Medulla oblongata (tissue), 1 donor: ENCODE data around the gene ENG.
"Not testable (repeated sequence)": the region's sequence is repeated elsewhere in the genome, so short reads cannot be mapped to it uniquely, and the experiment has no call there.

ENCODE experiments used
- DNase-seq: peaks from one replicate; pipeline ENCODE4 v3.0.0-alpha.2; 2015; ENCODE audit errors: extremely low spot score

Gene ENG

GRCh38 chr9:127854184-127854806 lies at the start of gene ENG:
ENG (minus strand) TSS chr9:127854658; CDS start chr9:127854355, 303 bp downstream.
- DNase-seq = peak; percentile 50

GRCh38 chr9:127903557-127904475 lies 49.4 kb upstream of the ENG start:
- DNase-seq = no peak

GRCh38 chr9:127899128-127899943 lies 44.9 kb upstream of the ENG start, which contains the start of gene ST6GALNAC6:
ST6GALNAC6 (minus strand) TSS chr9:127899603; CDS start chr9:127897981, 1,622 bp downstream.
- DNase-seq = peak; percentile 90

- DNase-seq = no peak
These were observed 44.1 kb upstream of the ENG start for GRCh38 chr9:127898433-127899127.

- peak; percentile 82 for DNase-seq
These were observed 42.8 kb upstream of the ENG start for GRCh38 chr9:127897193-127897692.

GRCh38 chr9:127896395-127897192 lies 42.1 kb upstream of the ENG start:
- no peak for DNase-seq

GRCh38 chr9:127895811-127896210 lies 41.4 kb upstream of the ENG start:
- DNase-seq = no peak

- DNase-seq = no peak
These were observed 38.9 kb upstream of the ENG start for GRCh38 chr9:127893392-127893791.

- no peak for DNase-seq
These were observed 38.4 kb upstream of the ENG start for GRCh38 chr9:127892831-127893230.

GRCh38 chr9:127890053-127890452 lies 35.6 kb upstream of the ENG start:
- DNase-seq = no peak

- no peak for DNase-seq
These were observed 33.3 kb upstream of the ENG start for GRCh38 chr9:127887792-127888191.

- DNase-seq = no peak
These were observed 32.0 kb upstream of the ENG start for GRCh38 chr9:127886401-127886972.

GRCh38 chr9:127885508-127886281 lies 31.2 kb upstream of the ENG start:
- DNase-seq = no peak

GRCh38 chr9:127884976-127885490 lies 30.6 kb upstream of the ENG start:
- DNase-seq = no peak

- no peak for DNase-seq
These were observed 30.0 kb upstream of the ENG start for GRCh38 chr9:127884427-127884911.

GRCh38 chr9:127883959-127884358 lies 29.5 kb upstream of the ENG start:
- DNase-seq = no peak

GRCh38 chr9:127881715-127882114 lies 27.3 kb upstream of the ENG start:
- not testable (repeated sequence) for DNase-seq

- no peak for DNase-seq
These were observed 25.7 kb upstream of the ENG start for GRCh38 chr9:127880143-127880542.
